Hepatocyte (in vitro differentiated cells): ENCODE measurements around the gene ERICH4. TPM values are rescaled to one million over a fixed set of nuclear protein-coding genes. Genes with fewer than 3 reads are reported as not detected.

ENCODE experiments used
- DNase-seq: peaks from one replicate; pipeline ENCODE4 v3.0.0-alpha.2; 2016; ENCODE audit warnings: low spot score
- H2AFZ ChIP-seq: fragments of 200-600 bp; sonication (generic); 2 replicates; pipeline ENCODE4 v1.6.0; 2016; ENCODE audit warnings: antibody characterized with exemption, mild to moderate bottlenecking
- H3K27ac ChIP-seq: fragments of 200-600 bp; sonication (generic); 2 replicates; pipeline ENCODE4 v1.5.1; 2016; ENCODE audit warnings: mild to moderate bottlenecking
- H3K27me3 ChIP-seq: fragments of 200-600 bp; sonication (generic); 2 replicates; pipeline ENCODE4 v1.6.1; 2016
- H3K36me3 ChIP-seq: fragments of 200-600 bp; sonication (generic); replicated peaks from 2 replicates; pipeline ENCODE4 v1.5.1; 2016; ENCODE audit warnings: low read depth; ENCODE audit not compliant: insufficient read depth
- H3K4me1 ChIP-seq: fragments of 200-600 bp; sonication (generic); 2 replicates; pipeline ENCODE4 v1.5.1; 2016; ENCODE audit warnings: mild to moderate bottlenecking, moderate library complexity; ENCODE audit not compliant: insufficient read depth
- H3K4me2 ChIP-seq: fragments of 200-600 bp; sonication (generic); 2 replicates; pipeline ENCODE4 v1.6.0; 2016
- H3K4me3 ChIP-seq: fragments of 200-600 bp; sonication (generic); 2 replicates; pipeline ENCODE4 v1.5.1; 2016; ENCODE audit warnings: mild to moderate bottlenecking
- H3K79me2 ChIP-seq: fragments of 200-600 bp; sonication (generic); 2 replicates; pipeline ENCODE4 v1.6.0; 2017; ENCODE audit warnings: mild to moderate bottlenecking
- H3K9me2 ChIP-seq: fragments of 200-600 bp; sonication (generic); replicated peaks from 2 replicates; pipeline ENCODE4 v1.6.0; 2017; ENCODE audit warnings: mild to moderate bottlenecking; ENCODE audit not compliant: insufficient read depth
- H3K9me3 ChIP-seq: fragments of 200-600 bp; sonication (generic); 2 replicates; pipeline ENCODE4 v1.5.1; 2016; ENCODE audit warnings: low read depth, mild to moderate bottlenecking
- H4K20me1 ChIP-seq: fragments of 200-600 bp; sonication (generic); 2 replicates; pipeline ENCODE4 v1.6.0; 2016; ENCODE audit warnings: mild to moderate bottlenecking; ENCODE audit not compliant: insufficient read depth, poor library complexity, severe bottlenecking
- CTCF ChIP-seq: fragments of 200-600 bp; sonication (generic); IDR thresholded peaks from 2 replicates; pipeline ENCODE4 v1.5.1; 2016; ENCODE audit warnings: antibody characterized with exemption, mild to moderate bottlenecking; ENCODE audit not compliant: poor library complexity
- EZH2 ChIP-seq: fragments of 200-600 bp; sonication (generic); IDR thresholded peaks from 2 replicates; pipeline ENCODE4 v1.6.1; 2016; ENCODE audit warnings: antibody characterized with exemption, mild to moderate bottlenecking, borderline replicate concordance
- EZH2phosphoT487 ChIP-seq: fragments of 200-600 bp; sonication (generic); IDR thresholded peaks from one replicate; pipeline ENCODE4 v1.6.1; 2018; ENCODE audit warnings: antibody characterized with exemption, mild to moderate bottlenecking, low read depth, moderate library complexity; ENCODE audit not compliant: unreplicated experiment, severe bottlenecking
- WGBS: methylation state at CpG from one replicate; pipeline ENCODE4 v1.1.6; 2016; ENCODE audit warnings: low lambda C conversion rate; ENCODE audit errors: missing lambda C conversion rate; 5-methylcytosine and 5-hydroxymethylcytosine counted together
- polyA plus RNA-seq: library from polyadenylated mRNA; unstranded; fragments of >200 nt; fragmentation: Nextera tagmentation; extraction: Ambion mirVana; gene quantifications from 2 replicates; pipeline ENCODE4 v1.2.1, GENCODE V29; 2016
- total RNA-seq: library from RNA; depleted of rRNA; stranded (reverse); fragments of >200 nt; gene quantifications from 2 replicates; pipeline ENCODE4 v1.2.3, GENCODE V29; 2014

Gene ERICH4
- total and polyA plus RNA-seq, 2 experiments from 2014 or later = 2.3 to 4.3 TPM

GRCh38 chr19:41478171-41478570, 35.2 kb downstream of the ERICH4 start:
- H3K79me2 ChIP-seq = no peaks in the 10 kb centered on the region
- H3K27ac ChIP-seq = no peak overlapping the region
- no peak overlapping the region for H3K4me3 ChIP-seq
- H3K36me3 ChIP-seq = no peaks in the 10 kb centered on the region
- no peak for TF ChIP-seq EZH2phosphoT487
- no peak for TF ChIP-seq EZH2
- TF ChIP-seq CTCF = no peak
- no peak for DNase-seq
- H3K4me1 ChIP-seq = no peaks in the 10 kb centered on the region
- no peaks in the 10 kb centered on the region for H3K9me2 ChIP-seq
- no peaks in the 10 kb centered on the region for H3K9me3 ChIP-seq
- H2AFZ ChIP-seq = no peak overlapping the region
- no peaks in the 10 kb centered on the region for H3K27me3 ChIP-seq
- 67% methylated on average over 8 of the region's 8 CpGs for WGBS
- no peaks in the 10 kb centered on the region for H4K20me1 ChIP-seq
- no peak overlapping the region for H3K4me2 ChIP-seq

- Histone ChIP-seq H3K36me3 (no peaks in the 10 kb centered on the region), H3K9me3 (no peaks in the 10 kb centered on the region), H3K4me3 (no peak overlapping the region), H3K27ac (no peak overlapping the region), H2AFZ (no peak overlapping the region), H3K79me2 (no peaks in the 10 kb centered on the region), H3K4me1 (no peaks in the 10 kb centered on the region), H4K20me1 (no peaks in the 10 kb centered on the region), H3K27me3 (no peaks in the 10 kb centered on the region), H3K9me2 (no peaks in the 10 kb centered on the region), H3K4me2 (no peak overlapping the region)
- TF ChIP-seq CTCF (no peak), EZH2phosphoT487 (no peak), EZH2 (no peak)
- DNase-seq = no peak
- WGBS = 70% methylated on average over 15 of the region's 15 CpGs
Observed at GRCh38 chr19:41478875-41479756, 36.2 kb downstream of the ERICH4 start.

- Histone ChIP-seq H3K4me3 (no peak overlapping the region), H2AFZ (no peak overlapping the region), H3K27me3 (no peaks in the 10 kb centered on the region), H3K4me1 (no peaks in the 10 kb centered on the region), H4K20me1 (no peaks in the 10 kb centered on the region), H3K36me3 (no peaks in the 10 kb centered on the region), H3K27ac (no peak overlapping the region), H3K4me2 (no peak overlapping the region), H3K9me3 (no peaks in the 10 kb centered on the region), H3K9me2 (no peaks in the 10 kb centered on the region), H3K79me2 (no peaks in the 10 kb centered on the region)
- 73% methylated on average over 8 of the region's 8 CpGs for WGBS
- no peak for DNase-seq
- TF ChIP-seq EZH2 (no peak), CTCF (no peak), EZH2phosphoT487 (no peak)
Observed at GRCh38 chr19:41479757-41480191, 36.8 kb downstream of the ERICH4 start.
